ENCODE measurements around the gene KCNJ15. TPM values are rescaled to one million over a fixed set of nuclear protein-coding genes. Genes with fewer than 3 reads are reported as not detected.

Gene KCNJ15
- total and polyA plus RNA-seq, 2 experiments from 2014 or later, result not detected

- TF ChIP-seq ETS1 (IDR thresholded peaks at IDR 0.05) (no peak), EZH2 (IDR thresholded peaks at IDR 0.05; ENCODE audit: low read depth, unreplicated experiment) (no peak), CREB1 (CRISPR knock-in tag; IDR thresholded peaks at IDR 0.05; ENCODE audit: low read depth) (no peak), STAT1 (IDR thresholded peaks at IDR 0.05; ENCODE audit: unreplicated experiment) (no peak), ZNF331 (CRISPR knock-in tag; IDR thresholded peaks at IDR 0.05; ENCODE audit: low read depth) (no peak), JUNB (IDR thresholded peaks at IDR 0.05; ENCODE audit: unreplicated experiment) (no peak), EZH2phosphoT487 (IDR thresholded peaks at IDR 0.05; ENCODE audit: unreplicated experiment) (no peak), POLR2AphosphoS5 (IDR thresholded peaks at IDR 0.05; ENCODE audit: low read depth) (no peak), ZNF114 (CRISPR knock-in tag; IDR thresholded peaks at IDR 0.05) (no peak), NANOG (IDR thresholded peaks at IDR 0.05; ENCODE audit: borderline replicate concordance) (no peak)
- TF ChIP-seq, protein P1, sequence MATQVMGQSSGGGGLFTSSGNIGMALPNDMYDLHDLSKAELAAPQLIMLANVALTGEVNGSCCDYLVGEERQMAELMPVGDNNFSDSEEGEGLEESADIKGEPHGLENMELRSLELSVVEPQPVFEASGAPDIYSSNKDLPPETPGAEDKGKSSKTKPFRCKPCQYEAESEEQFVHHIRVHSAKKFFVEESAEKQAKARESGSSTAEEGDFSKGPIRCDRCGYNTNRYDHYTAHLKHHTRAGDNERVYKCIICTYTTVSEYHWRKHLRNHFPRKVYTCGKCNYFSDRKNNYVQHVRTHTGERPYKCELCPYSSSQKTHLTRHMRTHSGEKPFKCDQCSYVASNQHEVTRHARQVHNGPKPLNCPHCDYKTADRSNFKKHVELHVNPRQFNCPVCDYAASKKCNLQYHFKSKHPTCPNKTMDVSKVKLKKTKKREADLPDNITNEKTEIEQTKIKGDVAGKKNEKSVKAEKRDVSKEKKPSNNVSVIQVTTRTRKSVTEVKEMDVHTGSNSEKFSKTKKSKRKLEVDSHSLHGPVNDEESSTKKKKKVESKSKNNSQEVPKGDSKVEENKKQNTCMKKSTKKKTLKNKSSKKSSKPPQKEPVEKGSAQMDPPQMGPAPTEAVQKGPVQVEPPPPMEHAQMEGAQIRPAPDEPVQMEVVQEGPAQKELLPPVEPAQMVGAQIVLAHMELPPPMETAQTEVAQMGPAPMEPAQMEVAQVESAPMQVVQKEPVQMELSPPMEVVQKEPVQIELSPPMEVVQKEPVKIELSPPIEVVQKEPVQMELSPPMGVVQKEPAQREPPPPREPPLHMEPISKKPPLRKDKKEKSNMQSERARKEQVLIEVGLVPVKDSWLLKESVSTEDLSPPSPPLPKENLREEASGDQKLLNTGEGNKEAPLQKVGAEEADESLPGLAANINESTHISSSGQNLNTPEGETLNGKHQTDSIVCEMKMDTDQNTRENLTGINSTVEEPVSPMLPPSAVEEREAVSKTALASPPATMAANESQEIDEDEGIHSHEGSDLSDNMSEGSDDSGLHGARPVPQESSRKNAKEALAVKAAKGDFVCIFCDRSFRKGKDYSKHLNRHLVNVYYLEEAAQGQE (IDR thresholded peaks at IDR 0.05; ENCODE audit: unreplicated experiment), result no peak
- TF ChIP-seq, protein P2, sequence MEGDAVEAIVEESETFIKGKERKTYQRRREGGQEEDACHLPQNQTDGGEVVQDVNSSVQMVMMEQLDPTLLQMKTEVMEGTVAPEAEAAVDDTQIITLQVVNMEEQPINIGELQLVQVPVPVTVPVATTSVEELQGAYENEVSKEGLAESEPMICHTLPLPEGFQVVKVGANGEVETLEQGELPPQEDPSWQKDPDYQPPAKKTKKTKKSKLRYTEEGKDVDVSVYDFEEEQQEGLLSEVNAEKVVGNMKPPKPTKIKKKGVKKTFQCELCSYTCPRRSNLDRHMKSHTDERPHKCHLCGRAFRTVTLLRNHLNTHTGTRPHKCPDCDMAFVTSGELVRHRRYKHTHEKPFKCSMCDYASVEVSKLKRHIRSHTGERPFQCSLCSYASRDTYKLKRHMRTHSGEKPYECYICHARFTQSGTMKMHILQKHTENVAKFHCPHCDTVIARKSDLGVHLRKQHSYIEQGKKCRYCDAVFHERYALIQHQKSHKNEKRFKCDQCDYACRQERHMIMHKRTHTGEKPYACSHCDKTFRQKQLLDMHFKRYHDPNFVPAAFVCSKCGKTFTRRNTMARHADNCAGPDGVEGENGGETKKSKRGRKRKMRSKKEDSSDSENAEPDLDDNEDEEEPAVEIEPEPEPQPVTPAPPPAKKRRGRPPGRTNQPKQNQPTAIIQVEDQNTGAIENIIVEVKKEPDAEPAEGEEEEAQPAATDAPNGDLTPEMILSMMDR (conservative IDR thresholded peaks at IDR 0.05; ENCODE audit: low read depth in 2 of 2), result no peak
- TF ChIP-seq, protein P3, sequence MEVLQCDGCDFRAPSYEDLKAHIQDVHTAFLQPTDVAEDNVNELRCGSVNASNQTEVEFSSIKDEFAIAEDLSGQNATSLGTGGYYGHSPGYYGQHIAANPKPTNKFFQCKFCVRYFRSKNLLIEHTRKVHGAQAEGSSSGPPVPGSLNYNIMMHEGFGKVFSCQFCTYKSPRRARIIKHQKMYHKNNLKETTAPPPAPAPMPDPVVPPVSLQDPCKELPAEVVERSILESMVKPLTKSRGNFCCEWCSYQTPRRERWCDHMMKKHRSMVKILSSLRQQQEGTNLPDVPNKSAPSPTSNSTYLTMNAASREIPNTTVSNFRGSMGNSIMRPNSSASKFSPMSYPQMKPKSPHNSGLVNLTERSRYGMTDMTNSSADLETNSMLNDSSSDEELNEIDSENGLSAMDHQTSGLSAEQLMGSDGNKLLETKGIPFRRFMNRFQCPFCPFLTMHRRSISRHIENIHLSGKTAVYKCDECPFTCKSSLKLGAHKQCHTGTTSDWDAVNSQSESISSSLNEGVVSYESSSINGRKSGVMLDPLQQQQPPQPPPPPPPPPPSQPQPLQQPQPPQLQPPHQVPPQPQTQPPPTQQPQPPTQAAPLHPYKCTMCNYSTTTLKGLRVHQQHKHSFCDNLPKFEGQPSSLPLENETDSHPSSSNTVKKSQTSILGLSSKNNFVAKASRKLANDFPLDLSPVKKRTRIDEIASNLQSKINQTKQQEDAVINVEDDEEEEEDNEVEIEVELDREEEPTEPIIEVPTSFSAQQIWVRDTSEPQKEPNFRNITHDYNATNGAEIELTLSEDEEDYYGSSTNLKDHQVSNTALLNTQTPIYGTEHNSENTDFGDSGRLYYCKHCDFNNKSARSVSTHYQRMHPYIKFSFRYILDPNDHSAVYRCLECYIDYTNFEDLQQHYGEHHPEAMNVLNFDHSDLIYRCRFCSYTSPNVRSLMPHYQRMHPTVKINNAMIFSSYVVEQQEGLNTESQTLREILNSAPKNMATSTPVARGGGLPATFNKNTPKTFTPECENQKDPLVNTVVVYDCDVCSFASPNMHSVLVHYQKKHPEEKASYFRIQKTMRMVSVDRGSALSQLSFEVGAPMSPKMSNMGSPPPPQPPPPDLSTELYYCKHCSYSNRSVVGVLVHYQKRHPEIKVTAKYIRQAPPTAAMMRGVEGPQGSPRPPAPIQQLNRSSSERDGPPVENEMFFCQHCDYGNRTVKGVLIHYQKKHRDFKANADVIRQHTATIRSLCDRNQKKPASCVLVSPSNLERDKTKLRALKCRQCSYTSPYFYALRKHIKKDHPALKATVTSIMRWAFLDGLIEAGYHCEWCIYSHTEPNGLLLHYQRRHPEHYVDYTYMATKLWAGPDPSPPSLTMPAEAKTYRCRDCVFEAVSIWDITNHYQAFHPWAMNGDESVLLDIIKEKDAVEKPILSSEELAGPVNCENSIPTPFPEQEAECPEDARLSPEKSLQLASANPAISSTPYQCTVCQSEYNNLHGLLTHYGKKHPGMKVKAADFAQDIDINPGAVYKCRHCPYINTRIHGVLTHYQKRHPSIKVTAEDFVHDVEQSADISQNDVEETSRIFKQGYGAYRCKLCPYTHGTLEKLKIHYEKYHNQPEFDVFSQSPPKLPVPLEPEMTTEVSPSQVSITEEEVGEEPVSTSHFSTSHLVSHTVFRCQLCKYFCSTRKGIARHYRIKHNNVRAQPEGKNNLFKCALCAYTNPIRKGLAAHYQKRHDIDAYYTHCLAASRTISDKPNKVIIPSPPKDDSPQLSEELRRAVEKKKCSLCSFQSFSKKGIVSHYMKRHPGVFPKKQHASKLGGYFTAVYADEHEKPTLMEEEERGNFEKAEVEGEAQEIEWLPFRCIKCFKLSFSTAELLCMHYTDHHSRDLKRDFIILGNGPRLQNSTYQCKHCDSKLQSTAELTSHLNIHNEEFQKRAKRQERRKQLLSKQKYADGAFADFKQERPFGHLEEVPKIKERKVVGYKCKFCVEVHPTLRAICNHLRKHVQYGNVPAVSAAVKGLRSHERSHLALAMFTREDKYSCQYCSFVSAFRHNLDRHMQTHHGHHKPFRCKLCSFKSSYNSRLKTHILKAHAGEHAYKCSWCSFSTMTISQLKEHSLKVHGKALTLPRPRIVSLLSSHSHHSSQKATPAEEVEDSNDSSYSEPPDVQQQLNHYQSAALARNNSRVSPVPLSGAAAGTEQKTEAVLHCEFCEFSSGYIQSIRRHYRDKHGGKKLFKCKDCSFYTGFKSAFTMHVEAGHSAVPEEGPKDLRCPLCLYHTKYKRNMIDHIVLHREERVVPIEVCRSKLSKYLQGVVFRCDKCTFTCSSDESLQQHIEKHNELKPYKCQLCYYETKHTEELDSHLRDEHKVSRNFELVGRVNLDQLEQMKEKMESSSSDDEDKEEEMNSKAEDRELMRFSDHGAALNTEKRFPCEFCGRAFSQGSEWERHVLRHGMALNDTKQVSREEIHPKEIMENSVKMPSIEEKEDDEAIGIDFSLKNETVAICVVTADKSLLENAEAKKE (CRISPR knock-in tag; IDR thresholded peaks at IDR 0.05), result no peak
- no peaks in the 10 kb centered on the region for H3K79me2 ChIP-seq (replicated peaks; ENCODE audit: insufficient read depth)
- H3K9me2 ChIP-seq (ENCODE audit: insufficient read depth), result peaks cover 3% of the 10 kb centered on the region; the same call in 1 of the 2 replicates
- no peak for ATAC-seq
- Mint-ChIP-seq H3K27me3 (ENCODE audit: insufficient read depth, low read depth, poor library complexity) (peaks cover 2% of the 10 kb centered on the region), H3K36me3 (ENCODE audit: low read depth) (no peaks in the 10 kb centered on the region), H3K27ac (no peak overlapping the region), H3K4me3 (no peak overlapping the region), H3K9me3 (no peaks in the 10 kb centered on the region; the same call in 2 of the 3 replicates), H3K4me1 (no peaks in the 10 kb centered on the region)
- no peaks in the 10 kb centered on the region for H3K36me3 ChIP-seq (ENCODE audit: insufficient read depth)
- no peak overlapping the region for H3K4me2 ChIP-seq
- no peak for DNase-seq (ENCODE audit: low spot score)
- H3K4me3 ChIP-seq, result no peak overlapping the region
- no peaks in the 10 kb centered on the region for H3F3A ChIP-seq (replicated peaks; ENCODE audit: low read depth)
- no peaks in the 10 kb centered on the region for H3K4me1 ChIP-seq (ENCODE audit: insufficient read depth)
- no peaks in the 10 kb centered on the region for H3K27me3 ChIP-seq (ENCODE audit: insufficient read depth)
- no peak overlapping the region for H3K27ac ChIP-seq (ENCODE audit: low read depth)
- H2AFZ ChIP-seq, result no peak overlapping the region
- no peaks in the 10 kb centered on the region for H4K20me1 ChIP-seq (replicated peaks; ENCODE audit: insufficient read depth)
Measured at GRCh38 chr21:38244885-38245869, 11.6 kb upstream of the KCNJ15 start.

All from GM23338 (cell line).